ENCODE results near the gene GJA8.
A peak's percentile ranks its signal among the peaks of the same experiment; 100 is the strongest.

The GJA8 gene

DNA sequence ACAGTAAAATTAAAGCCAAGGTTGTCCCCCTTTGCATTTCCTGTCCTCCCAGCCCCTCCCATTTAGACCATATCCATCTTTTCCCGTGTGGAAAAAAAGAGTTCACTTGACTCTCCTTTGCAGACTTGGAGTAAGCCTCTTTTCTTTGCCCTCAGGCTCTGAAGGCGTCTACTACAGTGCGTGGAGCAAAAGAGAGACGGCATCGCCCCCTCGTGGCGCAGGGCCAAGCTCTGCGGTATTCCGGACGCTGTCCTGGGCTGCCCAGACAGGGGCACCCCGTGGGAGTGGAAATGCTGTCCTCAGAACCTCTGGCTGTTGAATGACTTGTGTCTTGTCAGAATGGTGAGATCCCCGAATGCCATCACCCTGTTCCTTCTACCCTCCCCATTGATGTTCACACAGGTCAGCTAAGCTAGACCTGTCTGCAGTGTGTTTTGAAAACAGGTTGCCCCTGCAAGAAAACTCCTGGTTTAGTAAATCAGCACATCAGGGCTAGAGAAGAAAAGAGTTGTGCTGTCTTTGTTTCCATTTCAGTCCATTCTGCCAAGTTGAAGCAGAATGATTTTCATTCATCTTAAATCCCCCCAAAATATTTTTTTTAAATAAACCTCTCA is 12.3 kb upstream of the GJA8 start:
- DNase-seq (ENCODE audit: low read depth) = peak; percentile 81
- no peak overlapping the region for H3K4me3 ChIP-seq (replicated peaks; ENCODE audit: low read depth, low read length)
- peak; percentile 84 for TF ChIP-seq CTCF (IDR thresholded peaks at IDR 0.05; ENCODE audit: low read length, missing control alignments)

GRCh38 chr1:147891088-147891487 is 11.5 kb upstream of the GJA8 start:
- no peak for DNase-seq (ENCODE audit: low read depth)
- H3K4me3 ChIP-seq (replicated peaks; ENCODE audit: low read depth, low read length) = no peak overlapping the region
- TF ChIP-seq CTCF (IDR thresholded peaks at IDR 0.05; ENCODE audit: low read length, missing control alignments) = no peak

DNA sequence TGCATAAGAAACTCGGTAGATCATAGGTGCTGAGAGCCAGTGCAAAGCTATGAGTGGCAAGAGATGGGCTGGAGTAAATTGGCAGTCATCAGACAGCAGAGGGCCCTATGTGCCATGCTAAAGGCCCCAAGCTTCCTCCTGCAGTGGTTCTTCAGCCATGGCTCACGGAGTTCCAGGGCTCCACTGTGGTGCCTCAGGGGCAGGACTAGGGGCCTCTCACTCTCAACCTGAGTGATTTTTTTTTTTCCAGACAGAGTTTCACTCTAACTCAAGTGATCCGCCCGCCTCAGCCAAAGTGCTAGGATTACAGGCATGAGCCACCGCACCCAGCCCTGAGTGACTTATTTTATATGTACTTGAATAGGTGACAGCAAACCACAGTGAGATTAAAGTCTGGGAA is 10.4 kb upstream of the GJA8 start:
- no peak for TF ChIP-seq CTCF (IDR thresholded peaks at IDR 0.05; ENCODE audit: low read length, missing control alignments)
- no peak overlapping the region for H3K4me3 ChIP-seq (replicated peaks; ENCODE audit: low read depth, low read length)
- peak; percentile 16 for DNase-seq (ENCODE audit: low read depth)

GRCh38 chr1:147892731-147893214 is 9.8 kb upstream of the GJA8 start:
- peak; percentile 79 for DNase-seq (ENCODE audit: low read depth)
- TF ChIP-seq CTCF (IDR thresholded peaks at IDR 0.05; ENCODE audit: low read length, missing control alignments) = peak; percentile 100
- no peak overlapping the region for H3K4me3 ChIP-seq (replicated peaks; ENCODE audit: low read depth, low read length)

DNA sequence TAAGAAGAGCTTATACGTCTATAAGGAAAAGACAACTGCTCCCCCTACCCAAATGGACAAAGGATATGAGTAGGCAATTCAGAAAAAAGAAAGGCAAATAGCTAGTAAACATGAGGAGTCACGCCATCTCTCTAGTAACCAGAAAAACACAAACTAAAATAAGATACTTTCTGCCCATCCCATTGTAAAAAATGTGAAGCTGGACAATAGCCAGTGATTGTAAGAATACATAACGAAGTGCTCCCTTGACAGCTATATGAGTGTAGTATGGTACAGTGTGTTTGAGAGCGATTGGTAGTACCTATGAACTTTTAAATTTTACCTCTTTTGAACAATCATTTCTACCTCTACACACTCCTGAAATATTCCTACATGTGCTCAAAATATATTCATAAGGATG is 7.5 kb upstream of the GJA8 start:
- H3K4me3 ChIP-seq (replicated peaks; ENCODE audit: low read depth, low read length) = no peak overlapping the region
- DNase-seq (ENCODE audit: low read depth) = peak; percentile 27
- TF ChIP-seq CTCF (IDR thresholded peaks at IDR 0.05; ENCODE audit: low read length, missing control alignments) = no peak

DNA sequence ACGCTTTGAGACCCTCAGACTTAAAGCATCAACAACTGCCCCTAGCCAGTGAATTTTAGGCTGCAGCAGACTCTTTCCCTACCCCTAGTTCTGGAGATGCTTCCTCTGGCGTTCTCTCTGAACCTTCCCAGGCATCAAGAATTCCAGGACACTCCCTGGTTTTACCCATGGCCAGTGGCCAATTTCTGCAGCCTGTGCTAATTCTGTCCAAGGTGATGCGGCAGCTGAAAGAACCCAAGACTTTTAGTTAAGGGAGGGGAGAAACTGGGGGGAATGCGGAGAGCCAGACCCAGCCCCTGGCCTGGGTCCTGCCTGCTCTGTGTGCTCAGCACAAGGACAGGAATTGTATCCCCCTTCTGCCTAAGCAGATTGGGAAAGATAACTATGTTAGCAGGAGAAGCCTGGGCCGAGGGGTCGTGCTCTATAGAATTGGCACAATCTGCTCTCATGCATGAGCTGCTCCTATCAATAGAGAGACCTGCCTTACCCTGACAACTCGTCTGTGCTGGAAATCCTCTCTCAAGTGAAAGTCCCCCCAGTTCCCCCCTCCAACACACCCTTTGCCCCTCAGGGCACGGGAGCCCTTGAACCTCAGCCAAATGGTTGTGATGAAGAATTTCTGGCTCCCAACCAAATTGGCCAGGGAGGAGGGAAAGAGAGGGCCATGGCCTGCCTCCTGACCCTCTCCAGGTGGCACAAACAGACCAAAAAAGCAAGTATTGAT is 5.4 kb upstream of the GJA8 start:
- no peak for TF ChIP-seq CTCF (IDR thresholded peaks at IDR 0.05; ENCODE audit: low read length, missing control alignments)
- H3K4me3 ChIP-seq (replicated peaks; ENCODE audit: low read depth, low read length) = no peak overlapping the region
- no peak for DNase-seq (ENCODE audit: low read depth)

Data from fibroblast of pulmonary artery (primary cell).